Measurements from ENCODE around the gene GFRA3.

GFRA3 gene

GRCh38 chr5:138234651-138235050, 39.8 kb downstream of the GFRA3 start:
- Histone ChIP-seq H3K9ac (ENCODE audit: low read depth, low read length) (no peak overlapping the region), H3K36me3 (ENCODE audit: insufficient read depth, low read length) (no peaks in the 10 kb centered on the region), H3K27me3 (ENCODE audit: insufficient read depth, low read length, poor library complexity) (no peaks in the 10 kb centered on the region), H3K4me2 (ENCODE audit: insufficient read depth, low read length) (no peak overlapping the region), H3K9me3 (ENCODE audit: insufficient read depth, low read length, severe bottlenecking) (no peaks in the 10 kb centered on the region), H2AFZ (ENCODE audit: low read depth, low read length) (no peak overlapping the region), H3K27ac (ENCODE audit: low read length) (no peak overlapping the region), H3K4me3 (ENCODE audit: low read depth in 1 of 2, low read length in 2 of 2) (no peak overlapping the region), H3K4me1 (ENCODE audit: insufficient read depth, low read length) (peaks cover 8% of the 10 kb centered on the region), H4K20me1 (ENCODE audit: insufficient read depth, low read length) (no peaks in the 10 kb centered on the region), H3K79me2 (ENCODE audit: insufficient read depth, low read length) (no peaks in the 10 kb centered on the region)
- TF ChIP-seq CTCF (IDR thresholded peaks at IDR 0.05; ENCODE audit: borderline replicate concordance, extremely low read depth, low read length, poor library complexity, severe bottlenecking) = no peak
- TF ChIP-seq EZH2 (IDR thresholded peaks at IDR 0.05; ENCODE audit: borderline replicate concordance, low read depth, low read length, severe bottlenecking) = no peak
- DNase-seq (no peak), ATAC-seq (ENCODE audit: insufficient read depth, low read depth) (no peak)

- DNase-seq (no peak), ATAC-seq (ENCODE audit: insufficient read depth, low read depth) (no peak)
- no peaks in the 10 kb centered on the region for H3K36me3 ChIP-seq (ENCODE audit: insufficient read depth, low read length)
- H3K4me2 ChIP-seq (ENCODE audit: insufficient read depth, low read length) = no peak overlapping the region
- no peaks in the 10 kb centered on the region for H4K20me1 ChIP-seq (ENCODE audit: insufficient read depth, low read length)
- no peak for TF ChIP-seq EZH2 (IDR thresholded peaks at IDR 0.05; ENCODE audit: borderline replicate concordance, low read depth, low read length, severe bottlenecking)
- no peak for TF ChIP-seq CTCF (IDR thresholded peaks at IDR 0.05; ENCODE audit: borderline replicate concordance, extremely low read depth, low read length, poor library complexity, severe bottlenecking)
- H3K4me1 ChIP-seq (ENCODE audit: insufficient read depth, low read length) = peaks cover 8% of the 10 kb centered on the region
- H3K79me2 ChIP-seq (ENCODE audit: insufficient read depth, low read length) = no peaks in the 10 kb centered on the region
- H3K27ac ChIP-seq (ENCODE audit: low read length) = no peak overlapping the region
- no peak overlapping the region for H3K4me3 ChIP-seq (ENCODE audit: low read depth in 1 of 2, low read length in 2 of 2)
- H2AFZ ChIP-seq (ENCODE audit: low read depth, low read length) = no peak overlapping the region
- no peaks in the 10 kb centered on the region for H3K27me3 ChIP-seq (ENCODE audit: insufficient read depth, low read length, poor library complexity)
- no peak overlapping the region for H3K9ac ChIP-seq (ENCODE audit: low read depth, low read length)
- no peaks in the 10 kb centered on the region for H3K9me3 ChIP-seq (ENCODE audit: insufficient read depth, low read length, severe bottlenecking)
Measured at GRCh38 chr5:138233280-138233679, 41.1 kb downstream of the GFRA3 start.

DNA sequence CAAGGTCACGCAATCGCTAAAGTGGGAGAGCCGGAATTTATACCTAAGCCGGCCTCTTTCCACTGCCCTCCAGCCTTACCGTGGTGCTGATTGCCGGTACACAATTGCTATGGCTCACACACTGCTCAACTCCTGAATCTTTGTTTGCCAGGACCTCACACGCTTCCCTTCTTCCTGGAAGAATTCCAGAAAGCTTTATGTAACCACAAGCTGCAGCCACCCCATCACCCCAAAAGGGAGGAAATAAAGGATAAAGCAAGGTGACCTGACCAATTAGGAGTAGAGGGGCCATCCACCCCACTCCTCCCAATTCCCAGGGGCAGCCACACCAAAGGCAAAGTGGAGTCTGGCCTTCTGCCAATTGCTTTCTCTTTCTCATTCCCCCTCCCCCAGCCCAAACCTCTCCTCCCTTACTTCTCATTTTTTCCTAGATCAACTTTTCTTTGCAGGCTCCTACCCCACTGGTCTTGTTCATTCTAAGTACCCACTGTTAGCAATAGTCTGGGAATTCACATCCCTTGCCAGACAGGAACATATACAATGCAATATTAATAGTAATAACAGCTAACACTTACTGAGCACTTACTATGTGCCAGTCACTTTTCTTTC, 43.3 kb downstream of the GFRA3 start:
- Histone ChIP-seq H3K36me3 (ENCODE audit: insufficient read depth, low read length) (no peaks in the 10 kb centered on the region), H4K20me1 (ENCODE audit: insufficient read depth, low read length) (no peaks in the 10 kb centered on the region), H3K4me1 (ENCODE audit: insufficient read depth, low read length) (peaks cover 8% of the 10 kb centered on the region), H2AFZ (ENCODE audit: low read depth, low read length) (no peak overlapping the region), H3K4me3 (ENCODE audit: low read depth in 1 of 2, low read length in 2 of 2) (no peak overlapping the region), H3K9ac (ENCODE audit: low read depth, low read length) (no peak overlapping the region), H3K9me3 (ENCODE audit: insufficient read depth, low read length, severe bottlenecking) (peaks cover 6% of the 10 kb centered on the region), H3K27ac (ENCODE audit: low read length) (no peak overlapping the region), H3K79me2 (ENCODE audit: insufficient read depth, low read length) (no peaks in the 10 kb centered on the region), H3K27me3 (ENCODE audit: insufficient read depth, low read length, poor library complexity) (no peaks in the 10 kb centered on the region), H3K4me2 (ENCODE audit: insufficient read depth, low read length) (no peak overlapping the region)
- no peak for TF ChIP-seq CTCF (IDR thresholded peaks at IDR 0.05; ENCODE audit: borderline replicate concordance, extremely low read depth, low read length, poor library complexity, severe bottlenecking)
- no peak for TF ChIP-seq EZH2 (IDR thresholded peaks at IDR 0.05; ENCODE audit: borderline replicate concordance, low read depth, low read length, severe bottlenecking)
- DNase-seq (peak; percentile 47), ATAC-seq (ENCODE audit: insufficient read depth, low read depth) (peak; percentile 58; the same call in 2 of the 3 replicates)

Data from DND-41 (cell line).